ENCODE measurements around the gene CALU.

CALU gene

GRCh38 chr7:128755075-128755818, 16.1 kb downstream of the CALU start:
- DNase-seq, result no peak

DNA sequence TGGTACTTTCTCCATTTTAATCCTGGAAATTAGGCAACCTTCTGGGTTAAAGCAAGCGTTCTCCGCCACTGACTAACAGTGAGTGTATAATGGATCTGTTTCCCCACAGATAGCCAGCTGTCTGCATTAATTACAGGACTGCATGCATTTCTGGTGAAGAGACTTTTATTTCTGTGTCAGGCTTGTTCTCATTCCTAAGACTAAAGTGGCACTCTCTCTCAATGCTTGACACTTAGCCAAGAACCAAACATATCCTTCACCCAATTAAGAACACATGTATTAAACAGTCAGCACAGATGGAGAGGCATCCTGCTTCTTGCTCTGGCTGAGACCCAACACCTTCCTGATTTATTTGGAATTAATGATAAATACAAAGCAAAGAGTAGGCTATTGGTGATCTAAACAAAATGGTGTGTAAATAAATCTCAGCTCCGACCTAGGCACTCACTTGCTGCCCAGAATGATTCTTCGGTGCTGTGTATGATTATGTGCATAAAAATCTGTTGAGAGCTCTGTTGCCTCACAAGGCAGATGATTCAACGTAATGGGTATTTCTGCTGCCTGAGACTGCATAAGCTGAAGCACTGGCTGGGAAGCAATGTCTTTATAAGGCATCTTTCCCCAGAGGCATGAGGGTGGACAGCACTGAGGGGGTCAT, 16.8 kb downstream of the CALU start:
- no peak for DNase-seq

DNA sequence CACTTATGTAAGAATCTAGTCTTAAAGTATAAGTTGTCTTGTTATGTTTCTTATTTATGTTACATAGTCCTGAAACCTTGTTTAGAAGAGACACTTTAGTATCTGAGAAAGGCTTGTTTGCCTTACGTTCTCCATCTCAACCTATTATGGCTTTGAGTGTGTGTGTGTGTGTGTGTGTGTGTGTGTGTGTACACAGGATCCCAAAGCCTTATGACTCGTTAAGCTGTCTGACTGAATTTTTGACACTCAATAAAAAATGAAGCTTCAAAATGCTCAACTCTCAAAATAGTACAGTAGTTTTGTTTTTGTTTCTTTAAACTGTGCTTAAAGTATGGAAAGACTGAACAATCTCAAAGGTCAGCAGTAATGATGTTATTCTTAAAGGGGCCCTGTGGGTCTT, 18.0 kb downstream of the CALU start:
- DNase-seq, result no peak

- no peak for DNase-seq
Observed at GRCh38 chr7:128758553-128758952, 19.4 kb downstream of the CALU start.

DNA sequence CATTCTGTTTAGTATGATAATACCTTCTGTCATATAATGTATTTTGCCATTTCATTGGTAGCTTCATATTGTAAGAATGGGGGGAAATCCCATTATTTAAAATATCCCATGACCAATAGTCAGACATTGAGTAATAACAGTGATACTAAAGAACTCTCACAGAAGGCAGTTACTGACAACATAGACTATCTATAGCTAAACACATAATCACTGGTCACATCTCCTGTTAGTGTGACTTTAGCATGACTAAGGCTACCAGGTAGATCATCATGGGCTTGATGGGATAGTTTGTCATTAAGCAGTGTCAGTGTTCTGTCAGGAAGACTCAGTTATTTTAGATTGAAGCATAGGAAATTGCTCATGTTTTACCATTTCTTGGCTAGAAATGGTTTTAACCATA, 20.1 kb downstream of the CALU start:
- DNase-seq, result no peak

GRCh38 chr7:128763541-128763940, 24.4 kb downstream of the CALU start:
- DNase-seq, result no peak

DNA sequence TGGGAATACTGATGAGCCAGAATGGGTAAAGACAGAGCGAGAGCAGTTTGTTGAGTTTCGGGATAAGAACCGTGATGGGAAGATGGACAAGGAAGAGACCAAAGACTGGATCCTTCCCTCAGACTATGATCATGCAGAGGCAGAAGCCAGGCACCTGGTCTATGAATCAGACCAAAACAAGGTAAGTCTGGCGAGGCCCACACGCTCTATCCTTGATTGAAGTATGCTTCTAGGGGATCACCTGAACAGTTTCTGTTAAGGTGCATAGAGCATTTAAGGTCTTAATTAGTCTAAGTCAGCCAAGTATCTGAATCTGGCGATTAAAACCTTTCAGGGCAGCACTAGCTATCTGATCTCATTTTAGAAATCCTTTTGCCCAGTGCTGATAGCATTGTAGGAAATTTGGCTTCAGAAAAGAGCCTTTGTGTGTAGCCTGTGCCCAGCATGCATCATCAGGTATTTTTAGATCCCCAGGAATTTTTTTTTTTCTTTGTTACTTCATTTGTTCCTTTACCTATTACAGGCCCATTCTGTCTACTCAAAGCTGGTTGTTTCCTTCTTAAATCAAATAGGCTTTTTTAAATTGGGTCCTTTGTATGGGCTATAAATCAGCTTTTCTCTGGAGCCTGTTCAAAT, 28.4 kb downstream of the CALU start:
- DNase-seq, result no peak

DNA sequence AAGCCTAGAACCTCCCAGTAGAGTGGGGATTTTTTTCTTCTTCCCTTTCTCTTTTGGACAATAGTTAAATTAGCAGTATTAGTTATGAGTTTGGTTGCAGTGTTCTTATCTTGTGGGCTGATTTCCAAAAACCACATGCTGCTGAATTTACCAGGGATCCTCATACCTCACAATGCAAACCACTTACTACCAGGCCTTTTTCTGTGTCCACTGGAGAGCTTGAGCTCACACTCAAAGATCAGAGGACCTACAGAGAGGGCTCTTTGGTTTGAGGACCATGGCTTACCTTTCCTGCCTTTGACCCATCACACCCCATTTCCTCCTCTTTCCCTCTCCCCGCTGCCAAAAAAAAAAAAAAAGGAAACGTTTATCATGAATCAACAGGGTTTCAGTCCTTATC, 31.1 kb downstream of the CALU start:
- DNase-seq, result no peak

DNA sequence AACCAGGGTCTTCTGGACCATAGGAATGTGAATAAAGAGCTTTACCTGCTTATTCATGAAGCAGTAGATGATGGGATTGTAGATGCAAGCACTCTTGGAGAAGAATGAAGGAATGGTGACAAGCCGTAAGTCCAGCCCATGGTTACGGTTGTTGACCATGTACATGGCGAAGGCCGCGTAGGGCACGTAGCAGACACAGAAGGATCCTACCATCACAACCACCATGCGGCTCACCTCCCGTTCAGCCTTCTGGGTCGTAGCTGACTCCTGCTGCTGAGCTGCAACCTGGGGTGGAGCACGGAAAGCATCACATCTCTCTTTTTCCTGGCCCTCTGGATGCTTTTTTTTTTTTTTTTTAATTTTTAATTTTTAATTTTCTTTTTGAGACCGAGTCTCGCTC, 34.4 kb downstream of the CALU start:
- no peak for DNase-seq

DNA sequence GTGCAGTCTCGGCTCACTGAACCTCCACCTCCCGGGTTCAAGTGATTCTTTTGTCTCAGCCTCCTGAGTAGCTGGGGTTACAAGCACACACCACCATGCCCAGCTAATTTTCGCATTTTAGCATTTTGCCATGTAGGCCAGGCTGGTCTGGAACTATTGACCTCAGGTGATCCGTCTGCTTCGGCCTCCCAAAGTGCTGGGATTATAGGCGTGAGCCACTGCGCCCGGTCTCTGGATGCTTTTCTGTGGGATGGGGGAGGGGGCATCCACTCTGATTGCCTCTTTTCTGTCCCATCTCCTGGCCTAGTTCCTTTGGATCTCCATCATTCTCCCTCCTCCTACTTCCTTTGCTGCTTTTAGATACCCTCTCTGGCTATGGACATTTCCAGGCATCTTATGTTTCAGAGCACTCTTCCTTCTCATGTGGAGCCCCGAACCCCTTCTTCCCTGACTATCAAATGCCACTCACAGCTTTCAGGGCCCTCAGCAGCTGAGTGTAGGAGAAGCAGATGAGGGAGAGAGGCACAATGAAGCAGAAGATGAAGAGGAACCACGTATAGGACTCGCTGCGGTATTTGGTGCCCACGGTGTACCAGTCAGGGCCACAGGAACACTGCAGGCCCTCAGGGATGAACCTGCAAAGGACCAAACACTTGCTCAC, 35.0 kb downstream of the CALU start:
- DNase-seq, result no peak

GRCh38 chr7:128774921-128775320, 35.8 kb downstream of the CALU start:
- DNase-seq, result no peak

DNA sequence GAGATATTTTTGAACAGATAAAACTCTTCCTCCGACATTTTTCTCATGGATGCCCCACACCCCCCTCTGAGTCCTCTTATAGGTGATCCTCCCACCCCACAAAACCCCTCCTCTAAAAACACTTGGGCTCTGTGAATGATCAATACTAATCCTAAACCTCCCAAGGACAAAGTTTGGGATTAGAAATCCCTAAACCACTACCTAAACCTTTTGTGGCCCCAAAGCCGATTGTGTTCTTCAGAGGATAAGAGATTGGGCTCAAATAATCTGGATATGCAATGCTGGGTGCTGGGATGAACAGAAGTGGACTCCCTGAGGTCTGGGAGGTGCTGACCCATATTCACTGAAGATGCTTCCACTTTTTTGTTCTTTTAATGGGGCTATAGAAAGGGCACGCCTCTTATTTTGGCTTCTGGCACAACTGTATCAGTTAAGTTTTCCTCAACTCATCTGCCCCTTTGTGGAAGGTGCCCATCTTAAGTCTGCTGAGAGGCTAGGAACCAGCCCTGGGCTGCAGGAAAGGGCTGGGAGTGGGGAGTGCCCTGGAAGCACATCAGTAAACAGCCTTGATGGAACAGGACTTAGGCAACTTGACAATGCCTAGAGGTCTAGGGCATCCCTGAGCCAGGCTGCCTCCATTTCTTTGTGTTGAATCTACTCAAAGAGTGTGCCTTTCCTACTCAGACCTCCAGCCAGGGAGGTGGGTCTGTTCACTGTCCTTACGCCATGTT, 36.8 kb downstream of the CALU start, which contains the start of gene OPN1SW:
OPN1SW (minus strand) TSS at position 51 of the 731 bp plus-strand sequence; CDS start at position 38, 13 bp downstream.
- DNase-seq, result no peak

GRCh38 chr7:128777156-128778123, 38.3 kb downstream of the CALU start:
- DNase-seq, result no peak

GRCh38 chr7:128778946-128779345, 39.8 kb downstream of the CALU start:
- DNase-seq, result no peak

GRCh38 chr7:128781126-128781525, 42.0 kb downstream of the CALU start:
- DNase-seq, result no peak

GRCh38 chr7:128781851-128782250, 42.7 kb downstream of the CALU start:
- DNase-seq, result no peak

DNA sequence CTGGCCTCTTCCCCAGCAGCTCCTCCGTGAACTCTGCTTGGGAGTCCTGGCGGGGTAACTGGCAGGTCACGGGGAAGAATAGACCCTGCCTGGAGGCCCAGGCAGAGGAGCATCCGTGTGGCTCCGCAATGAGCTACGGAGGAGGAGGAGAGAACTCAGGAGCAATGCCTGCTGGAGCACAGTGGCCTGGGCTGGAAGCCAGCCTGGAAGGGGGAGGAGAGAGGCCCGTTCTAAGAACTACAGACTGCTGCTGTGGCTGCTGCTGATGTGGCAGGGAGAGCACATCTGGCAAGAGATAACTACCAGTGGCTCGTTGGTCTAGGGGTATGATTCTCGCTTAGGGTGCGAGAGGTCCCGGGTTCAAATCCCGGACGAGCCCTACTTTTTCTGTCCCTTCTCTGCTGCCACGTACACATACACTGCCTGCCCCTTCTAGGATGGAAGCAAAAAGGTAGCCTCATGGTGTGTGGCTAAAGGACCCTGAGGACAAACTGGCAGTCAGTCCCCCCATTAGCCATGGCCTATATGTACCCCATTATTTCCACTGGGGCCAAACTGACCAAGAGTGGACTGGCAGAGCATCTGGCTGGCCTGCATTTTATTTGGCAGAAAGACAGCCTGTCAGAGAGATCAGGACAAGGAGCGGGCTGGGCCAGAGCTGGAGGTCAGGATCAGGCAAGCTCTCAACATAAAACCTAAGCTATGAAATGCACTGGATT, 44.1 kb downstream of the CALU start:
- DNase-seq, result no peak

GRCh38 chr7:128785738-128786137, 46.6 kb downstream of the CALU start:
- no peak for DNase-seq

DNA sequence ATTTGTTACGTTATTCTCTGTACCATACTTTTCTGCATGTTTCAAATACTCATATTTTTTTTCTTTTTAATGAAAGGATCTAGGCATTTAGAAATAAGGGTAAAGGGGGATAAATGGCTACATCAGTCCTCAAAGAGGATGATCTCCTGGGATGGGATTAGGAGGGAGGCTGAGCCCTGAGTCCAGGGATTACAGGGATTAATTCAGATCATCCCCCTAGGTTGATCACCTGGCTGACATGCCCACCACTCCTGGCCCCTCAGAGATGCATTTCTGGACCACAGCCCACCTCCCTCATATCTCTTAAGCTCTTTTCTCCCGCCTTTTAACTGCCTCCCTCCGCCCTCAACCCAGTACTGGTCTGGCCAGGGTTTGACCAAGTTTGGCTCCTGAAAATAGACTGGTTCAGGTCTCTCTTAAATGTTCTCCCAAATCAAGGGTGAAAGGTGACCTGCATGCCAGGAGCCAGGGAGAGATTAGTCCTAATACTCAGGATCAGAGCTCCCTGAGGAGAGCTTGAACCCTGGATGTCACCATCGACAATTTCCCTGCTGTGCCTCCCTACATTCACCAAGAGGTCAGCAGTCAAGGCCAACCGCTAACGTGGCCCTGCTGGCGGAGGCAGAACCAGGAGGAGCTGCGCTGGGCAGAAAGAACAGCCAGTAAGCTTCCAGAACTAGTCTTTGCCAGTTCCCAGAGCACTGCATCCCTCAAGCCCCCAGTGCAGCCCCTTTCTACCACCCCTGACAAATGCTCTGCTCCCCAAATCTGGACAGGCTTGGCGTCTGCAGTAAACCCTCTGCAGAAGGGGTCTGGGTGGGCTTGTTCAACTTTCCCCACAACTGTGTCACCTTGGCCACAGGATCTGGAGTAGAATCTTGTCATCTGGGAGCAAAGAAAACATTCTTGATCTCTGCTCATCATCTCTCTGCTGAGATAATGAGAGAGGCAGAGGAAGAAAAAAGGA, 49.6 kb downstream of the CALU start:
- DNase-seq, result no peak

Measured in NCI-H526 treated with DMSO at 0.1 percent for 48 hours (cell line).